T-helper 2 cell (primary cell): ENCODE data around the gene TBC1D10A.
"Not testable (repeated sequence)": the region's sequence is repeated elsewhere in the genome, so short reads cannot be mapped to it uniquely, and the experiment has no call there.

Experiments
- DNase-seq, 5 experiments: peaks; one replicate each; pipeline versions ENCODE4 v3.0.0 to v3.0.0-alpha.2; 2012 to 2022

TBC1D10A gene

DNA sequence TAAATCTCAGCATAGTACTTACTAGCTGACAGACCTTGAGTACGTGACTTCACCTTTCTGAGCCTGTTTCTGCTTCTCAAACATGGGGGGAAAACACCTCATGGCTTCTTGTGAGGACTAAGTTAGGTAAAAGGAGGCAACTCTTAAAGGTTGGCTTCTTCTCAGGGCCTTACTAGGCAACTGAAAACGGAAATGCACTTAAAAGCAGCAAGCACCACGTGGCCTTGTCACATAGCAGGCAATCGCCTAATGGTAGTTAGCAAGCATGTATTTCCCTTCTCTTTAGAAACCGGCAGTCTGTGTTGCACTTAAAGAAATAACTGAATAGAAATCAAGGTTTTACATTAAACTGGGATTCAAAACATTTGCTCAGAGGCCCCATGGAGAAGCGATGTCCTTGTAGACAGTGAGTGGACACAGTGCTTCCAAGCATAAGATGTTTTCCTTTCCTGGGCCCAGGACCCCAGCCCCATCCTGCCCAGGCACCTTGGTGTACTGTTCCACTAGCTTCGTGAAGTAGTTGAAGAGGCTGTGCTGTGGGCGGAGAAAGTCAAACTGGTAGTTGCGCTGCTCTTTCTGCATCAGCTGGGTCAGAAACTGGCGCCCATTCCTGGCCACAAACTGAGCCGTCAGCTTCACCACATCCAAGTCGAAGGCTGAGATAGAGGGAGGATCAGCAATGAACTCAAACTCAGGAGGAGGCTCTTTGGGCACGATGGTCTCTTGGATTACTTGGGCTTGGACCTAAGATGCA lies 17.9 kb upstream of the TBC1D10A start:
- peak in 2 of 5 experiments; percentile 42 to 87 for DNase-seq

DNA sequence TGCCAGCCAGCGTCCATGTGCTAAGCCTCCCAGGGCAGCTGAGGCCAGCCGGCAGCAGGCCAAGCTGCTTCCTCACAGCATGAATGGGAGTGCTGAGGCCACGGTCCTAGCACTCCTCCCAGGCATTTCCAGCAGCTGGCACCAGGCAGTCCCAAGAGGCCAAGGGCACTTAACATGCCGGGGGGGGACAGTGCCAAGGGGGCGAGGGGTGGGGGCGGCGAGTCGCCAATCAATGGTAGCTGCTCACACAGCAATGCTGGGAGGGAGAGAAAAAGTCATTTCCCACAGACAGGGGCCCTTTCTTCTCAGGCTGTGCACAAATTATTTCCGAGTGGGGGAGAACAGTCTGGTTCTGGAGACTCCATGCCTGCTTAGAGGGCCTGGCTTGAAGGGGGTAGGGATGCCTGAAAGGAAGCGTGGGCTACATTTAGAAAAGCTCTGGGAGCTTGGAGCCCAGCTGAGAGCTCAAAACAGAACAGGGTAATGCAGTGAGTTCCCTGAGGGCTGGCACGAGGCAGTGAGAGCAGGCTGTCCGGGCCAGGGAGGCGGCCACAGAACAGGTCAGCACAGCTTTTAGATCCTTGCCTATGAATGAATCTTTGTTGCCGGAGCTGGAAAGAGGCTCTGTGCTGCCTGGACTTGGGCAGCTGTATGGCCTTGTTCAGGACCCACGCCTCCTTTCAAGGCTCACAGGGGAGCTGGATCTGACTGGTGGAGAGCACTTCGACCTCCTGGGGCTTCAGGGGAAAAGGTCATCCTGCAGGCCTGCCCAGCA lies 14.4 kb upstream of the TBC1D10A start:
- no peak for DNase-seq

DNA sequence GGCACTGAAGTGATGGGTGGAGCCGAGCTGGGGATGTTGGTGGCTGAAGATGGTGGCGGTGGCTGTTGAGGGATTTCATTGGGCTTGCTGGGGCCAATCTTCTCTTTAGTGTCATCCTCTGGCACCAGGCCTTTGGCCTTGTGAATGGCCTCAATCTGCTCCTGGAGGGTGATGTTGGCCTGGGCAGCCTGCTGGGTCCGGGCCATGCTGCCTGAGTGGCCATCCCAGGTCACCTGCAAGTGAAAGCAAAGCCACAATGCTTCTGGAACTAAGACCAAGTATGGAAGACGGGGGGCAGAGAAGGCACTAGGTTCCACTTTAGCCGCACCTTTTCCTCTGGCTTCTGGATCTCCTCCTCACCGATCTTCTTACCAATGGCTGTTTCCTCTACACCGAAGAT lies 12.1 kb upstream of the TBC1D10A start:
- no peak for DNase-seq

DNA sequence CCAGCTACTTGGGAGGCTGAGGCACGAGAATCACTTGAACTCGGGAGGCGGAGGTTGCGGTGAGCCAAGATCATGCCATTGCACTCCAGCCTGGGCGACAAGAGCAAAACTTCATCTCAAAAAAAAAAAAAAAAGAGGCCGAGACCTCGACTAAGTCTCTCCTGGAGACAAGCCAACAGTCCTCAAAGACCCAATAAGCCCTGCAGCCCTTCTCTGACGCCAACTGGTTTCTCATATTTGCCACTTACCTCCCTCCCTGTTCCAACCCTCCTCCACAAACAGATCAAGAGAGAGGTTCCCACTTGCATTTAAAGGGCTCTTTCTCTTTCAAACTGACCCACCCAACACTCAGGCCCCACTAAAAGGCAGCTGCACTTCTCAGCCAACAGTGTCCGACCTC lies 11.6 kb upstream of the TBC1D10A start:
- not testable (repeated sequence) for DNase-seq

DNA sequence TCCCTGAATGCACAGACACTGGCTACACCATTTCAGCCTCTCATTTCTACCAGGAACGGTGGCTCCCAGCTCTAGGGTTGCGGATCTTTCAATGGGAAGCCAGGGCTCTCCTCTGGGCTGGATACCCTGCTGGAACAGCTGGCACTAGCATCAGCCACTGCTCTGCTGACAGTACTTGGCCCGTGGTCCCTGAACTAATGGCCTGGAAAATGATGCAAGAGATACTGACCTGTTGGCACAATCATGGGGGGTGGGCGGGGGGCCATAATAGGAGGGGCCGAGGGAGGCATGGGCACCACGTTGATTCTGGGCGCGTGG lies 10.7 kb upstream of the TBC1D10A start:
- DNase-seq: no peak

DNA sequence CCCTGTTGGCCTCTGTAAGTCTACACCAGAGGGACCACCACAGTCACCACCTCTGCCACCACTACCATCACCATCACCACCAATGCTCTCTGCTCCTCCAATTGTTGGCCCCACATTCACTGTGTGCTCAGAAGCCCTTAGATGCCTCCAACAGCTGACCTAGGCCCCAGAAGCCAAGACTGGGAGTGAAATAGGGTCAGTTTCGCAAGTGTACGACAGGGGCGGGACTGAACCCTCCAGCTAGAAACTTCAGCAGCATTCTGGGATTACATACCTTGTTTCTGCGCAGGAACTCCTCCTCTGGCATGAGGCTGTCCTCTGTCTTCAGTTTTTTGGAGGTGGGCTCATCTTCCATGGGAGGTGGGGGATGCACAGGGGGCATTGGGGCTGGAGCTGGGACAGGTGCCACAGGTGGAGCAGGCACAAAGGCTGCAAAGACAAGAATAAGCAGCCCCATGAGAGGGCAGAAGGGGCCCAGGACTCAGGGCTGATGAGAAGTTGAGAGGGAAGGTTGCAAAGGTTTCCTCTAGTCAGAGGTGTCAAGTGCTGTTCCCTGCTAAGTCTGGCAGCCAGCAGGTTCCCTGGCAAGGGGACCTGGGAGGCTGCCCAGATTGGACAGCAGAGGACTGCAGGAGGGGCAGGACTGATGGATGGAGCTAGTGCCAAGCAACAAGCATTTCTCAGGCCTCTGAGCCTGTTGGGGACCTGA lies 10.2 kb upstream of the TBC1D10A start:
- DNase-seq: no peak

DNA sequence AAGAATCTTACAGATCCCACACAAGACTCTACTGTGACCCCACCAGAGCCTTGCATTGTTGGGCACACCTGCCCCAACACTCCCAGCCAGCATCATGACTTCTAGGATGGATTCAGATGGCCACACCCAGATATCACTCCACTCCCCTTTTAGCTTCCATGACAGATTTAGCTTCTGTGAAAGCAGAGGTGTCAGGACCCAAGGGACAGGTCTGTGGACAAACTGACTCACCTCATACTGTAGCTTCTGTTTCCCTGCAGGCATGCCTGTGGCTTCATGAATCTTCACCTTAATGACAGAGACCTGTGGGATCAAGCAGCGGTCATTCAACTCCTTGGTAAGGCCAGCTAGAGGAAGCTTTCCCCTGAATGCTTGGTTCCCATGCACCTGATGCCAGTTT lies 8.5 kb upstream of the TBC1D10A start:
- DNase-seq: no peak

DNA sequence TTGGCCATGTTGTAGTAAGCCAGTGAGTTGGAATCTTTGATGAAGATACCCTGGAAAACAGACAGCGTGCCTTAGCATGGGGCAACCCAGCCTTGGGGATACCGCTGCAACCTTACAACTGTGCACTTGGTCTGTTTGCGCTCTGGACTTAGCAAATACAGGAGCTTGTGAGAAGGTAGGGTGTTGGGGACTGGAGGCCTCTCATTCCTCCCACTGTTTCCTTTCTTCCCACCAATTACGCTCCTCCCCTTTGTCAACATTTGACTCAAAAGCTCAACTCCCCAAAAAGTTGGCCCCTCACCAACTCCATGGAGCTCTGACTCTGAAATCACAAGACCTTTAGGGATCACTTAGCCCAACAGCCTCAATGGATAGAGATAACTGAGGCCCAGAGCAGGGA lies 7.9 kb upstream of the TBC1D10A start:
- no peak for DNase-seq

DNA sequence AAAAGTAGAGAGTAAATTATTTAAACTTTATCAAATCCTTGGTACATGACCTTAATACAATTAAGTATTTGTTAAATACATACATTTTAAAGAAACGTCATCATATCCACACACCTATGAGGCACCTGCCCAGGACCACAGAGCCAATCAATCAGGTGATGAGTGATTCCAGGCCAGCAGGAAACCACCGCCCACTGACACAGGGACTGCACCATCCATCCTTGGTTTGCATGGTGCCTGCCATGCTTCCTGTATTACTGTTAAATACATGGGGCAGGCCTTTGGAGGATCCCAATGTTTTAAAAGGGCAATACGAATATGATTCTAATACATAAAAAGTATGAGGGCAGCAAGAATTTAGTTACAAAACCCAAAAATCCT lies 7.0 kb upstream of the TBC1D10A start:
- DNase-seq: peak in 1 of 5 experiments; percentile 64

DNA sequence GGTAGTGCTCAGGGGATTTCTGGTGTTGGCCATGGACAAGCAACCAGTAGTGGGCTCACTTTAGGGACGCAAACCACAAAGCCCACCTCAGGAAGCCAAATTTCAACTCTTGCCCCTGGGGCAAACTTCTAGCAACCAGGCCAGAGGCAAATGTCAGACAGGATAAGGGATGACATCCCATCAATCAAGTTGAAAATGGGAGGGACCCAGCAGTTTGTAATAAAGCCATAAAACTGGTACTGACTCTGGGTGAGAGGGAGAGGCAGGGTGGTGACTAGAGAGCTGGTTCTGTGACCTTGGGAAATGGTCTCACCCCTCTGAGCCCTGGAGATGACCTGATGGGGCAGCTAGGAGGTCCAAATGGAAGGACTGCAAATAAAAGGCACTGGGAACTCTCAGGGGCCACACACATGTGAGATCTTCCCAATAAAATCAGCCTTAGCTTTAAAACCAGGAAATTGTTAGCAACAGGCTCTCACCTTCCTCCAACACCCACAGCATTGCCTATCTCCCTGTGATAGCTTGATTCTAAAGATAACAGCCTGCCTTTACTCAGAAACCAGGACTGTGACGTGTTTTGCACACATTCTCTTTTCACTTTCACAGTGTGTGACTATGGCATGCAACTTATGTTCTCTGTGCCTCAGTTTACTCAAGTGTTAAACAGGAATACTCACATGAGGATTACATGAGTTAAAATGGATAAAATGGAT lies 6.4 kb upstream of the TBC1D10A start:
- peak in 1 of 5 experiments; percentile 83 for DNase-seq

DNA sequence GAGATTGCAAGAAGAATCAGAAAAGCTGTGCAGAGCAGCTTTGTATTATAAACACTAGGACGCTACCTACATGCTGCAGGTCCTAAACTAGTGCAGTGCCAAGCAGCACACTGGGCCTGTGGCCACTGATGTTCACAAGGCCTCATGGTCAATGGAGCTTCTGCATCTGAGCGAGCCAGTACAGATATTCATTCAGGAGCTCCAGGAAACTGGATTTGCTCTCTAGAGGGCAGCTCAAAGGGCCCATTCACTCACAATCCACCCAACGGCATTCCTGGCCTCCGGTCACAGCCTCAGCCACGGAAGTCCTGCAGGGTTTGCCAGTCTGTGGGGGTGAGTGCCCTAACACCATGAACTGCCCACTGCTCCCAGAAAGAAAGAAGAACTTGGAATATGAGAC lies 5.8 kb upstream of the TBC1D10A start:
- DNase-seq: no peak

DNA sequence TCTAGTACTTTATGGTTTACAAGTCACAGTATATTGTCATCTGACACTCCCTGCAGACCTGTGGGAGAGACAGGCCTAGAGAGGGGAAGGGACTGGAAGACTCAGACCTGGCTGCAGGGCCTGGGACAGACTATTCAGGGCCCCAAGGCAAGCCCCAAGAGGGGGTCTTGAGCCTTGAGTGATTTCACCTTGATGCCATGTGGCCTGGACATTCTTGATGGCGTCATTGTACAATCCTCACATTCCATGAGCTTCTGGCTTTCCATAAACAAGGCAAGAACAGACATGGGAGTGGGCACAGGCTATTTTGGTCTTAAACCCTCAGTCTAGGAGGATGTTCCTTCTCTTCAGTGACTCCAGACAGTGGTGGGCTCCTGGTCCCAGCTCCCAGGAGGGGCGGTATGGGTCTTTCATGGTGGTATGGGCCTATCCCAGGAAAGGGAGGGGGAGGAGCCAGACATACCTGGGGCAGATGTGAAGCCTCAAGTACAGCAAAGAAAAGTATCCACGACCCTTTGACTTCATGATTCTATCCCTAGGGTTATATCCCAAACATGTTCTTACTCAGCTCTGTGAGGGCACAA lies 1.8 kb upstream of the TBC1D10A start:
- no peak for DNase-seq

DNA sequence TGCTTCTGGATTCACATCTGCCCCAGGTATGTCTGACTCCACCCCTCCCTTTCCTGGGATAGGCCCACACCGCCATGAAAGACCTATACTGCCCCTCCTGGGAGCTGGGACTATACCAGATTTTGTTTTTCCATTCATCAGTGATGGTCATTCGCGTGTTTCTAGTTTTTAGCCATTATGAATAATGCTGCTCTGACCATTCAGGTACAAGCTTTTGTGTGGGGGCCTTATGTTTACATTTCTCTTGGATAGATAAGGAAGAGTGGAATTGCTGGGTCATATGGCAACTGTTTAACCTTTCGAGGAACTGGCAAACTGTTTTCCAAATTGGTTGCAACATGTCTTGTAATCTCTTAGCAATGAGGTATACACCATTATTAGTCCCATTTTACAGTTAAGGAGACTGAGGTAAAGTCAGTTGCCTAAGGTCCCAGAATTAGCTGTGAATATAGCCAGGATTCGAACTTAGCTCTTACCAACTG lies 1.2 kb upstream of the TBC1D10A start:
- no peak for DNase-seq

DNA sequence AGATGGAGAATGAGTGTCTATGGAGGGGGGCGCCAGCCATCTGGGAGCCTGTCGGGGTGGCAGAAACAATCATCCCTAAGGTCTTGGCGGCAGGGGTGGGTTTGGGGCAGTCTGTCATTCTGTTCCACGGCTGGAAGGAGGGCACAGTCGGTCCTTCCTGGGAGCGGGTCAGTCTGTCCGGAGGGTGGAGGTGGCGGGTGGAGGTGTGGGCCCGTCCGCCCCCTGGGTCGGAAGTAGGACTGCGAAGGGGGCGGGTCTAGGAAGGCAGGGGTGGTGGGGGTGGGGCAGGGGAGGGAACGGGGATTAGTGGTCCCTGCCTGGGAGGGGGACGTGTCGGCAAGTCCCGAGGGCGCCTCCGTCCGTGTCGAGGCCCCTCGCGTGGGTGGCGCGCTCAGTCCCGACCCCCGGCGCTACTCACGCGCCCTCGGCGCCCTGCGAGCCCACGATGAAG lies 461 bp downstream of the TBC1D10A start:
- peak in 2 of 5 experiments; percentile 7 to 51 for DNase-seq

DNA sequence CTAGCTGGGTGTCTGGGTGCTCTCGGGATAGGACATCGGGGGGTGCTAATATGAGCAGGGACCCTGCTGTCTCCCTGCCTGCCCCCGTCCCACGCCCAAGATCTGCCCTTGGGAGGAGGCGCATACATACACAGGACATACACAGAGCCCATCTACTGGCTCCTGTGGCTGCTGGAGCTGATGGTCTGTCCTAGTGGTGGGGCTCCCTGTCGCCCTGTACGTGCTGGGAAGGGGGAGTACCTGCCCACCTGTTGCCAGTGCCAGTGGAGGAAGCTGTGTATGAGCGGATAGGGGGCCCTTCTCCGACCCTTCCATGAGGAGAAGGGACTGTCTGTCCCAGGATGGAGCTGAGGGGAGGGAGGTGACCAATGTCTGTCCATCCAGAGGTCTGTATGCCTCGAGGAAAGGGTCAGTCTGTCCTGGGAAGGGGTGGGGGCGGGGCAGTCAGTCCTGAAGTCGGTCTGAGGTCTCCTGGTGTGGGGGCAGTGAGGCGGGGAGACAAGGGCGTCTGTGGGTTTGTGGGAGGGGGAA lies 952 bp downstream of the TBC1D10A start:
- DNase-seq: no peak

DNA sequence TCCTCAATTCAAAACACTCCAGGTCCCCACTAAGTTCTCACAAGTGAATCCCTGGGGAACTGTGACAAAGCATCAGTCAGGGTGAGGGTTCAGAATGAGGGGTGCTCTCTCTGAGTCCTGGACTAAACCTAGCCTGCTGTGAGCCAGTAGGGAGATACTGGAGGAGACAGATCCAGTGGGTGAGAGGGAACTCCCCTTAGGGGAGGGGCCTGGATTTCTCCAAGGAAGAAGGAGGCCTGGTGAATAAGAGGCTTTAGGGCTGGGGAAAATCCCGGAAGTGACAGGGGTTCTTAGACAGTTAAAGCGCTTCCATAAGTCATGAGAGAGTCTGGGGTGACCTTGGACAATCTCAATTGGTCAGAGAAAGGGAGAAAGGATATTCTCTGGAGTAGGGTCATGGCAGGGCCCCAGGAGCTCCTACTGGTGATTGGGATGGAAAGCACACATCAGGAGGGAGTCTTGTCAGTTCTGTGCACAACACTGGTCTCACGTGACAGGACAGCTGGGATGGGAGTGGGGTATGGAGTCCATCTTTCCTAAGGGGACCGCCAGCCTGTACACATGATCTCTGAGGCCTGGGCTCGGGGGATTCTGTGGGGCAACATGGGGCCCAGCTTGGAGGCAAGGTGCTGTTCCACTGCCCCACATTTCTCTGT lies 1.5 kb downstream of the TBC1D10A start:
- DNase-seq: no peak

DNA sequence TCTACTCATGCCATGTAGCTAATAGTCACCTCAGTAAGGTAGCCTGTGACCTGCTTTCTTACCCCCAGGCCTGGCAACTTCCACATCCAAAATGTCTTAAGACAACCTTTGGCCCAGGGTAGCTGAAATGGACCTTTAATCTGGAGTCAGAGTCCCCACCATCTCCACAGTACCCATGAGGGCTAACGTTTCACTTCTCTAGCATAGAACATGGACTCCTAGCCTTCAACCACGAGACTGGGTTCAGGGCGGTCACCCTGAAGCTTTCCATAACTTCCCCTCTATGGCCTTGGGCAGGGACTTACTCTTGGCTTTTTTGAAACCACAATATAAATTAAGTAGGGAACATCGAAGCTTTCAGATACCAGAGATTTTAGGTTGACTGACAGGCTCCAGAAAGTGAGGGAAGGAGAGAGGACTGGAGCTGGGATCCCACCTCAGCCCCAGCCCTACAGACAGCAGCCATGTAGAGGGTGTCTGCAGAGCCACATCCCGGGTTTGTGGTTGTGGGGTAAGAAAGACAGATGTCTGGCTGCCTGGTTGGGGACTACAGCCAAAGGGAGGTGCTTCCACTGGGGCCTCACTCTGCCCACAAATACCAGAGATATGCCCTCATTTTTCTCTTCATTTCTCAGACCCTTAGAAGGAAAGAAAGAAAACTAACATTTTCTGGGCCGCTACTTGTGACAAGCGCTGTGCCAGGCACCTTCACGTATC lies 2.6 kb downstream of the TBC1D10A start:
- peak in 2 of 5 experiments; percentile 49 to 78 for DNase-seq

DNA sequence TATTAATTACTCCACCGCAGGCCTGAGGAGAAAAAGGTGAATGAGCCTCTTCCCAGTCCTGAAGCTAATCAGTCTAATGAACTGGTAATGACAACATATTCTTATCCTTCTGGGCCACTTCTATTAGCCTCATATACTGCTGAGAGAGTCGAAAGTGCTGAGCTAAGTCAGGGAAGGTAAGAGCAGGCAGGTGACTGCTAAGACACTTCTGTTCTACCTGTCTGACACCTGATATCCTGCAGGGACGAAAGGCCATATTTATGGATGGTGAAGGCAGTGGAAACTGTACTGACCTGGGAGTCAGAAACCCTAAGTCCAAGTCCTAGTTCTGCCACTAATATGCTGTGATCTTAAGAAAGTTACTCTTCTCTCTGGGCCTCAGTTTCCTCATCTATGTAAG lies 3.5 kb downstream of the TBC1D10A start:
- DNase-seq: no peak

DNA sequence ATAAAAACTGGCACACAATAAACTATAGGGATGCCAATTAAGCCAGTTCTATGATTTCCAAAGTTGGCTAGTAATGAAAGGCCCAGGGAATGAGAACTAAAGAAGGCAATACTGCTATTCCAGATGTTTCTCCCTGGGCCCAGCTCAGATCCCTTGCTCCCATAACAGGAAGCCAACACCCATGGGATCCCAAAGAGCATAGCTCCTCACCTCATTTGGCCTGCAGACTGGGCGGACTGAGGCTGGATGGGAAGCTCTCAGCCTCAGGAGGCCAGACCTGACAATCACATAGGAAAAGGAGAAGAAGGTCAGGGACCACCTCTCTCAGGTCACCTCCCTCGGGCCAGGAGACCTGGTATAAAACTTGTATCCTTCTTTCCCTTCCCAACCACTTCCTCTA lies 5.3 kb downstream of the TBC1D10A start:
- no peak for DNase-seq

DNA sequence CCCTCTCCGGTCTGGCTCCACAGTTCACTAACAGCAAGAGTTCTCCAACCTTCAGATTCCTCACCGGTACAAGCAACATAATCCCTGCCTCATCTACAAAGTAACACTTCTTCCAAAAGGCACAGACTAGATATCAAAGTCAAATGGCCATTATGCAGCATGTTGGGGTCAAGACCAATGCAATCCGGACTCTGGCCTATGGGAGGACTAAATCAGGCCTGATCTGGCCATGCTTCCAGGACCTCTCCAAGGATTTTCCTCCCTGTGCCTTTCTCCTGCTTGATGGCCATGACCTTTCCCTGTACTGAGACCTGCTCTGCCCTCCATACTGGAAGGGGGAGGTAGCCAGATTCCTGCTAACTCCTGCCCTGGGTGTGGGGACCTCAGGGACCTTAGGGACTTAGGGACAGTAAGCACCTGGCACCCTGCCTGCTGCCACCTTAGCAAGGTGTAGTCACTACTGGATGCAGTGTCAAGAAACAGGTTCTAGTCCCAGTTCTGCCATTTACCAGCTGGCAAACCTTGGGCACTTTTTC lies 6.7 kb downstream of the TBC1D10A start:
- no peak for DNase-seq
